GM12878 (cell line): ENCODE data around the gene XPNPEP1. TPM values are rescaled to one million over a fixed set of nuclear protein-coding genes. Genes with fewer than 3 reads are reported as not detected.

Experiments
- ATAC-seq: fragments of 200-7000 bp; cut with Tn5 transposase; 3 replicates; pipeline ENCODE4 v1.9.1; 2020; ENCODE audit warnings: mild to moderate bottlenecking, moderate library complexity
- BruUV-seq: library from RNA; stranded (reverse); fragments of 400-500 nt; replicated peaks from 2 replicates; lab custom pipeline; 2021; lab: Mats Ljungman, UMichigan
- CTCF ChIA-PET: fragments of 300-600 bp; sonication (Branson Sonifier 250); formaldehyde crosslinking; extraction: SDS; loops from one replicate; lab custom pipeline; 2021; ENCODE audit warnings: inconsistent platforms; lab: Yijun Ruan, JAX
- POLR2A ChIA-PET: fragments of 350-600 bp; formaldehyde crosslinking; extraction: SDS; loops from one replicate; lab custom pipeline; 2021; ENCODE audit warnings: inconsistent platforms; lab: Charles Lee
- RAD21 ChIA-PET: fragments of 300-600 bp; sonication (Branson Sonifier 250); formaldehyde crosslinking; loops from one replicate; lab custom pipeline; 2023; ENCODE audit warnings: antibody characterized with exemption; ENCODE audit not compliant: unreplicated experiment; lab: Charles Lee
- SMC1A ChIA-PET: fragments of 300-600 bp; sonication (Branson Sonifier 250); formaldehyde crosslinking; loops from one replicate; lab custom pipeline; 2023; ENCODE audit not compliant: unreplicated experiment, uncharacterized antibody; lab: Charles Lee
- DNase-seq: peaks from one replicate; pipeline ENCODE4 v3.0.0-alpha.2; 2011; ENCODE audit warnings: low read depth, low spot score
- FAIRE-seq: peaks from 3 replicates; lab custom pipeline; 2011; peaks lifted over from hg19 to GRCh38; lab: Jason Lieb, UNC
- H2AFZ ChIP-seq: 2 replicates; pipeline ENCODE4 v1.6.0; 2011; ENCODE audit warnings: low read depth, low read length, control low read depth; ENCODE audit not compliant: control insufficient read depth
- H3K27ac ChIP-seq: 2 replicates; pipeline ENCODE4 v1.5.1; 2011; ENCODE audit warnings: control low read depth; ENCODE audit not compliant: control insufficient read depth, insufficient read depth
- H3K27me3 ChIP-seq, 2 experiments: replicated peaks in 1 of 2; 2 replicates each; pipeline versions ENCODE4 v1.6.0 to v1.6.1; 2011; ENCODE audit warnings: low read length in 1 of 2; ENCODE audit not compliant: control insufficient read depth in 2 of 2, insufficient read depth in 2 of 2
- H3K36me3 ChIP-seq, 2 experiments: 2 replicates each; pipeline ENCODE4 v1.5.1; 2011; ENCODE audit warnings: low read length in 1 of 2; ENCODE audit not compliant: control insufficient read depth in 2 of 2, insufficient read depth in 2 of 2
- H3K4me1 ChIP-seq: 2 replicates; pipeline ENCODE4 v1.6.1; 2011; ENCODE audit warnings: mild to moderate bottlenecking, low read length, moderate library complexity, mixed read lengths; ENCODE audit not compliant: control insufficient read depth, insufficient read depth
- H3K4me2 ChIP-seq: 2 replicates; pipeline ENCODE4 v1.6.0; 2011; ENCODE audit warnings: control low read depth; ENCODE audit not compliant: control insufficient read depth, insufficient read depth
- H3K4me3 ChIP-seq: fragments of 200-600 bp; sonication (generic); 2 replicates; pipeline ENCODE4 v1.5.1; 2016
- H3K79me2 ChIP-seq: 2 replicates; pipeline ENCODE4 v1.6.0; 2011; ENCODE audit warnings: low read length; ENCODE audit not compliant: control insufficient read depth, insufficient read depth
- H3K9ac ChIP-seq: 2 replicates; pipeline ENCODE4 v1.8.0; 2011; ENCODE audit warnings: low read length, control low read depth, mixed read lengths; ENCODE audit not compliant: control insufficient read depth, insufficient read depth
- H3K9me3 ChIP-seq: replicated peaks from 3 replicates; pipeline ENCODE4 v1.5.1; 2011; ENCODE audit warnings: mild to moderate bottlenecking, low read length; ENCODE audit not compliant: control insufficient read depth, insufficient read depth
- H4K20me1 ChIP-seq: 2 replicates; pipeline ENCODE4 v1.6.0; 2011; ENCODE audit not compliant: control insufficient read depth, insufficient read depth
- ASH2L ChIP-seq: fragments of 300-600, 200-600 bp; sonication (generic); IDR thresholded peaks from 2 replicates; pipeline ENCODE4 v1.6.1; 2017; ENCODE audit warnings: low read depth, mild to moderate bottlenecking, borderline replicate concordance
- CBX3 ChIP-seq: fragments of 200-600 bp; sonication (generic); IDR thresholded peaks from 2 replicates; pipeline ENCODE4 v1.6.1; 2016; ENCODE audit warnings: low read depth, borderline replicate concordance
- HDAC2 ChIP-seq: fragments of 200-600 bp; sonication (generic); IDR thresholded peaks from 2 replicates; pipeline ENCODE4 v1.6.1; 2017
- IRF4 ChIP-seq: IDR thresholded peaks from 2 replicates; pipeline ENCODE4 v1.6.1; 2011; ENCODE audit warnings: low read depth, low read length
- NR2C1 ChIP-seq: fragments of 450-650 bp; IDR thresholded peaks from 2 replicates; pipeline ENCODE4 v1.6.1; 2017; ENCODE audit warnings: antibody characterized with exemption, mild to moderate bottlenecking, moderate library complexity
- PML ChIP-seq: IDR thresholded peaks from 2 replicates; pipeline ENCODE4 v1.6.1; 2012; ENCODE audit warnings: low read length, inconsistent platforms
- RAD51 ChIP-seq: fragments of 450-650 bp; IDR thresholded peaks from 2 replicates; pipeline ENCODE4 v1.6.1; 2016; ENCODE audit warnings: moderate library complexity, mild to moderate bottlenecking, inconsistent platforms
- RBBP5 ChIP-seq: fragments of 200-600 bp; sonication (generic); conservative IDR thresholded peaks from 2 replicates; pipeline ENCODE4 v1.6.1; 2016
- TBL1XR1 ChIP-seq: IDR thresholded peaks from 2 replicates; pipeline ENCODE4 v1.6.1; 2012; ENCODE audit warnings: low read depth, low read length, improper control_type of control experiment
- TCF3 ChIP-seq: IDR thresholded peaks from 2 replicates; pipeline ENCODE4 v1.6.1; 2012; ENCODE audit warnings: low read depth, mild to moderate bottlenecking, low read length, borderline replicate concordance; ENCODE audit not compliant: insufficient read depth
- USF1 ChIP-seq: IDR thresholded peaks from 2 replicates; pipeline ENCODE4 v1.6.1; 2011; ENCODE audit warnings: borderline replicate concordance, low read depth, mild to moderate bottlenecking, moderate library complexity, mixed read lengths, low read length; ENCODE audit not compliant: insufficient read depth; ENCODE audit errors: extremely low read length
- YY1 ChIP-seq: IDR thresholded peaks from 2 replicates; pipeline ENCODE4 v1.6.1; 2011; ENCODE audit warnings: low read depth, mild to moderate bottlenecking, low read length
- ZSCAN29 ChIP-seq: fragments of 450-650 bp; IDR thresholded peaks from 2 replicates; pipeline ENCODE4 v1.6.1; 2017; ENCODE audit warnings: mild to moderate bottlenecking, moderate library complexity
- WGBS: methylation state at CpG from one replicate; pipeline ENCODE4 v1.1.6; 2016; ENCODE audit warnings: low lambda C conversion rate; ENCODE audit not compliant: insufficient replicate concordance, insufficient coverage; ENCODE audit errors: missing lambda C conversion rate; 5-methylcytosine and 5-hydroxymethylcytosine counted together
- in situ Hi-C: fragments of 300-500 bp; cut with MboI; formaldehyde crosslinking; loops from 9 replicates; pipeline ENCODE4 v1.14.3; 2018; ENCODE audit warnings: mixed read lengths
- intact Hi-C: fragments of 100-400 bp; cut with micrococcal nuclease; formaldehyde crosslinking; loops from one replicate; pipeline ENCODE4 v1.14.2; 2022; ENCODE audit not compliant: unreplicated experiment
- polyA plus RNA-seq, 11 experiments: library from polyadenylated mRNA; depleted of rRNA in 4 of 11; unstranded in 6 of 11; stranded (reverse) in 5 of 11; fragments of >200 nt; fragmentation: Nextera tagmentation in 4 of 11; fragmentation: Illumina TruSeq in 1 of 11; extraction: Ambion mirVana in 4 of 11; extraction: Trizol in 1 of 11; gene quantifications; 1 replicate in 1 of 11; 2 replicates in 10 of 11; pipeline versions ENCODE4 v1.2.1 to v1.2.3, GENCODE V29; 2011 to 2016; ENCODE audit warnings: inconsistent platforms in 2 of 11, missing spikeins in 2 of 11, low read depth in 1 of 11
- total RNA-seq, 4 experiments: library from RNA; depleted of rRNA in 3 of 4; stranded (reverse); fragments of >200 nt in 3 of 4; fragmentation: Illumina TruSeq in 1 of 4; extraction: Trizol in 1 of 4; gene quantifications; 2 replicates each; pipeline versions ENCODE4 v1.2.1 to v1.2.3, GENCODE V29; 2013 to 2021
- TF ChIP-seq, protein P1 (sequence below): IDR thresholded peaks from 2 replicates; pipeline ENCODE4 v1.6.1; 2012; ENCODE audit warnings: improper control_type of control experiment, low read depth, low read length; ENCODE audit not compliant: insufficient replicate concordance
- TF ChIP-seq, protein P2 (sequence below): IDR thresholded peaks from 2 replicates; pipeline ENCODE4 v1.6.1; 2012; ENCODE audit warnings: low read length, inconsistent platforms

The XPNPEP1 gene
- total and polyA plus RNA-seq, 10 of the 15 experiments (the other 5 are each of a cell fraction or from before 2014, with no cell fraction given), result 22.7 to 108 (median 43.5) TPM

GRCh38 chr10:109862041-109862440 is 61.3 kb downstream of the XPNPEP1 start (continued):
- no peak for TF ChIP-seq RAD51
- TF ChIP-seq, all 136 proteins: peak for 0

DNA sequence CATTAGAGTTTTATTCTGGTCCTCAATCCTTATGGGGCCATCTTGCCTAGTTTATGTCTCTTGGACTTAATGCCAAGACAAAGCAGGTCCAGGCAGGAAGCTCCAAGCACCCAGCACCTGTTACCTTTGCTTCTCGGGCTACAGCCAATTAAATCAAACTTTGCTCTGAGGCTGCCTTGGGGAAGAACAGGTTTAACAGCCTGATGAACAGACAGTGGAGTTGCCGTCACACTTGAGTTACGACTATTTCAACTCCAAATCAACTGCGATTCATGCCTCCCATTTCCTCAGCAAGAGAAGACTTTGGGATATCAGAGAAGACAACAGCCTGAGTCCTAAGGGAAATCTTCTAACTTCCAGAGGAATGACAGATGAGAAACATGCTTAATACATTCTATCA is 62.2 kb downstream of the XPNPEP1 start:
- ATAC-seq, result no peak
- ChIA-PET SMC1A (no interaction called here), RAD21 (no interaction called here), POLR2A (no interaction called here), CTCF (interaction anchor here (0.6 kb wide), 1 partner anchor 1514 kb away, joined by 3 read pairs; no protein-coding TSS in a partner anchor)
- DNase-seq, result no peak
- WGBS, result 99% methylated on average over 4 of the region's 4 CpGs
- H3K36me3 ChIP-seq, result peaks cover 0 to 10% of the 10 kb centered on the region in 2 experiments; a peak in 2 of 4 replicates
- no peaks in the 10 kb centered on the region for H4K20me1 ChIP-seq
- no peak overlapping the region for H3K4me2 ChIP-seq
- no peaks in the 10 kb centered on the region for H3K27me3 ChIP-seq
- BruUV-seq, result no TSS peak
- no peaks in the 10 kb centered on the region; the same call in 2 of the 3 replicates for H3K9me3 ChIP-seq
- H3K9ac ChIP-seq, result no peak overlapping the region
- TF ChIP-seq ZSCAN29, result no peak
- TF ChIP-seq NR2C1, result no peak
- TF ChIP-seq RBBP5, result no peak
- TF ChIP-seq CBX3, result no peak
- TF ChIP-seq, protein P1, sequence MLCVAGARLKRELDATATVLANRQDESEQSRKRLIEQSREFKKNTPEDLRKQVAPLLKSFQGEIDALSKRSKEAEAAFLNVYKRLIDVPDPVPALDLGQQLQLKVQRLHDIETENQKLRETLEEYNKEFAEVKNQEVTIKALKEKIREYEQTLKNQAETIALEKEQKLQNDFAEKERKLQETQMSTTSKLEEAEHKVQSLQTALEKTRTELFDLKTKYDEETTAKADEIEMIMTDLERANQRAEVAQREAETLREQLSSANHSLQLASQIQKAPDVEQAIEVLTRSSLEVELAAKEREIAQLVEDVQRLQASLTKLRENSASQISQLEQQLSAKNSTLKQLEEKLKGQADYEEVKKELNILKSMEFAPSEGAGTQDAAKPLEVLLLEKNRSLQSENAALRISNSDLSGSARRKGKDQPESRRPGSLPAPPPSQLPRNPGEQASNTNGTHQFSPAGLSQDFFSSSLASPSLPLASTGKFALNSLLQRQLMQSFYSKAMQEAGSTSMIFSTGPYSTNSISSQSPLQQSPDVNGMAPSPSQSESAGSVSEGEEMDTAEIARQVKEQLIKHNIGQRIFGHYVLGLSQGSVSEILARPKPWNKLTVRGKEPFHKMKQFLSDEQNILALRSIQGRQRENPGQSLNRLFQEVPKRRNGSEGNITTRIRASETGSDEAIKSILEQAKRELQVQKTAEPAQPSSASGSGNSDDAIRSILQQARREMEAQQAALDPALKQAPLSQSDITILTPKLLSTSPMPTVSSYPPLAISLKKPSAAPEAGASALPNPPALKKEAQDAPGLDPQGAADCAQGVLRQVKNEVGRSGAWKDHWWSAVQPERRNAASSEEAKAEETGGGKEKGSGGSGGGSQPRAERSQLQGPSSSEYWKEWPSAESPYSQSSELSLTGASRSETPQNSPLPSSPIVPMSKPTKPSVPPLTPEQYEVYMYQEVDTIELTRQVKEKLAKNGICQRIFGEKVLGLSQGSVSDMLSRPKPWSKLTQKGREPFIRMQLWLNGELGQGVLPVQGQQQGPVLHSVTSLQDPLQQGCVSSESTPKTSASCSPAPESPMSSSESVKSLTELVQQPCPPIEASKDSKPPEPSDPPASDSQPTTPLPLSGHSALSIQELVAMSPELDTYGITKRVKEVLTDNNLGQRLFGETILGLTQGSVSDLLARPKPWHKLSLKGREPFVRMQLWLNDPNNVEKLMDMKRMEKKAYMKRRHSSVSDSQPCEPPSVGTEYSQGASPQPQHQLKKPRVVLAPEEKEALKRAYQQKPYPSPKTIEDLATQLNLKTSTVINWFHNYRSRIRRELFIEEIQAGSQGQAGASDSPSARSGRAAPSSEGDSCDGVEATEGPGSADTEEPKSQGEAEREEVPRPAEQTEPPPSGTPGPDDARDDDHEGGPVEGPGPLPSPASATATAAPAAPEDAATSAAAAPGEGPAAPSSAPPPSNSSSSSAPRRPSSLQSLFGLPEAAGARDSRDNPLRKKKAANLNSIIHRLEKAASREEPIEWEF, result no peak
- TF ChIP-seq, protein P2, sequence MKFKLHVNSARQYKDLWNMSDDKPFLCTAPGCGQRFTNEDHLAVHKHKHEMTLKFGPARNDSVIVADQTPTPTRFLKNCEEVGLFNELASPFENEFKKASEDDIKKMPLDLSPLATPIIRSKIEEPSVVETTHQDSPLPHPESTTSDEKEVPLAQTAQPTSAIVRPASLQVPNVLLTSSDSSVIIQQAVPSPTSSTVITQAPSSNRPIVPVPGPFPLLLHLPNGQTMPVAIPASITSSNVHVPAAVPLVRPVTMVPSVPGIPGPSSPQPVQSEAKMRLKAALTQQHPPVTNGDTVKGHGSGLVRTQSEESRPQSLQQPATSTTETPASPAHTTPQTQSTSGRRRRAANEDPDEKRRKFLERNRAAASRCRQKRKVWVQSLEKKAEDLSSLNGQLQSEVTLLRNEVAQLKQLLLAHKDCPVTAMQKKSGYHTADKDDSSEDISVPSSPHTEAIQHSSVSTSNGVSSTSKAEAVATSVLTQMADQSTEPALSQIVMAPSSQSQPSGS, result no peak
- no peak for TF ChIP-seq ASH2L
- TF ChIP-seq USF1, result no peak
- no peak for TF ChIP-seq PML
- no peak for TF ChIP-seq TBL1XR1
- no peak for TF ChIP-seq YY1
- no peak for TF ChIP-seq IRF4
- TF ChIP-seq TCF3, result no peak
- no peak for TF ChIP-seq HDAC2
- no peak for FAIRE-seq
- no peak overlapping the region for H2AFZ ChIP-seq
- no peak overlapping the region for H3K4me3 ChIP-seq
- H3K79me2 ChIP-seq, result no peaks in the 10 kb centered on the region
- in situ Hi-C loops (no loop called here), intact Hi-C loops (no loop called here)
- H3K27ac ChIP-seq, result no peak overlapping the region
- no peaks in the 10 kb centered on the region for H3K4me1 ChIP-seq
